ENCODE measurements around the gene USP40. TPM values are rescaled to one million over a fixed set of nuclear protein-coding genes. Genes with fewer than 3 reads are reported as not detected.

USP40 gene
- total RNA-seq, 4 donors from 2014 or later: 70.7 to 99.0 (median 85.7) TPM

- H3K9me3 ChIP-seq: no peaks in the 10 kb centered on the region
- no peak overlapping the region for H3K27ac ChIP-seq
- WGBS, 2 donors: 92% methylated on average over 14 to 17 of the region's 17 CpGs
- peak in 1 of 2 donors; percentile 3 for DNase-seq
- no peaks in the 10 kb centered on the region for H3K27me3 ChIP-seq
- intact Hi-C loops (cut with DNase I): no loop called here
- no peak for TF ChIP-seq CTCF (IDR thresholded peaks at IDR 0.05)
- no peak for TF ChIP-seq POLR2A (IDR thresholded peaks at IDR 0.05)
- no peak overlapping the region for H3K4me3 ChIP-seq (replicated peaks in 1 of 3)
- H3K36me3 ChIP-seq: peaks cover 14 to 21% of the 10 kb centered on the region in 2 donors
- H3K4me1 ChIP-seq: peaks cover 10 to 16% of the 10 kb centered on the region in 2 donors
Observed at GRCh38 chr2:233436691-233437438, 129.7 kb downstream of the USP40 start.

- Histone ChIP-seq H3K36me3 (peaks cover 14 to 21% of the 10 kb centered on the region in 2 donors), H3K9me3 (no peaks in the 10 kb centered on the region), H3K4me1 (peaks cover 10 to 16% of the 10 kb centered on the region in 2 donors), H3K4me3 (replicated peaks in 1 of 3) (no peak overlapping the region), H3K27ac (no peak overlapping the region), H3K27me3 (no peaks in the 10 kb centered on the region)
- peak in 1 of 2 donors; percentile 2 for DNase-seq
- TF ChIP-seq CTCF (IDR thresholded peaks at IDR 0.05) (no peak), POLR2A (IDR thresholded peaks at IDR 0.05) (no peak)
- intact Hi-C loops (cut with DNase I): no loop called here
- 88 to 97% methylated on average over 10 to 14 of the region's 15 CpGs for WGBS, 2 donors
Observed at GRCh38 chr2:233436191-233436581, 130.4 kb downstream of the USP40 start.

- WGBS, 2 donors: 93 to 94% methylated on average over 16 to 18 of the region's 18 CpGs
- H3K4me3 ChIP-seq (replicated peaks in 1 of 3): no peak overlapping the region
- intact Hi-C loops (cut with DNase I): no loop called here
- TF ChIP-seq CTCF (IDR thresholded peaks at IDR 0.05) (no peak), POLR2A (IDR thresholded peaks at IDR 0.05) (no peak)
- peaks cover 10 to 16% of the 10 kb centered on the region in 2 donors for H3K4me1 ChIP-seq
- peaks cover 14 to 21% of the 10 kb centered on the region in 2 donors for H3K36me3 ChIP-seq
- H3K9me3 ChIP-seq: no peaks in the 10 kb centered on the region
- H3K27me3 ChIP-seq: no peaks in the 10 kb centered on the region
- peak in 1 of 2 donors; percentile 2 for DNase-seq
- peak overlapping the region in 2 of 3 donors; percentile 33 to 51 for H3K27ac ChIP-seq
Observed at GRCh38 chr2:233435436-233436190, 131.0 kb downstream of the USP40 start.

- TF ChIP-seq POLR2A (IDR thresholded peaks at IDR 0.05) (no peak), CTCF (IDR thresholded peaks at IDR 0.05) (no peak)
- WGBS, 2 donors: 84 to 86% methylated on average over 18 of the region's 18 CpGs
- H3K4me1 ChIP-seq: peaks cover 10 to 16% of the 10 kb centered on the region in 2 donors
- H3K4me3 ChIP-seq (replicated peaks in 1 of 3): no peak overlapping the region
- no peaks in the 10 kb centered on the region for H3K27me3 ChIP-seq
- peak overlapping the region in 2 of 3 donors; percentile 33 to 51 for H3K27ac ChIP-seq
- intact Hi-C loops (cut with DNase I): no loop called here
- no peaks in the 10 kb centered on the region for H3K9me3 ChIP-seq
- peaks cover 14 to 21% of the 10 kb centered on the region in 2 donors for H3K36me3 ChIP-seq
- DNase-seq: peak in 1 of 2 donors; percentile 7
Observed at GRCh38 chr2:233434666-233435330, 131.8 kb downstream of the USP40 start.

All from thyroid gland (tissue), 4 donors.